HG03066 (cell line): ENCODE measurements around the gene BMS1.
"Not testable (repeated sequence)": the region's sequence is repeated elsewhere in the genome, so short reads cannot be mapped to it uniquely, and the experiment has no call there.

Experiments used
- ATAC-seq: cut with Tn5 transposase; IDR thresholded peaks from one replicate; pipeline ENCODE4 v1.9.1; 2021; ENCODE audit warnings: low read depth; ENCODE audit not compliant: unreplicated experiment

Gene BMS1

DNA sequence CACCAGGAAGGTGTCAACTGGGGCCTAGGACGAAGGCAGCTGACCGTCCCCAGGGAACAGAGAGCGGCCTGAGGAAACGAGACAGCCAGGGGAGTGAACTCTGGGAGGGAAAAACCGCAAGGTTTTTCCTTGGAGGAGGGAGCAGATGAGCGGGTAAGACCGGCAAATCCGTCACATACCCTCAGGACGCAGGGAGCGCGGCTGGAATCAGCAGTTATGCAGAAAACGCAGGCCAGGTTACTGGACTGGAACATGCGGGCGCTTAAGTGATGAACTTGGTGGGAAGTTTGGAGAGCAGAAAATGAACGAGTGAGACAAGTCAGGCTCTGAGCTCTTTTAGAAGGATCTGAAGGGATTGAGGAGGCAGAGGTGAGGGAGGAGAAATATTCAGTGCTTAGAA, 76.7 kb downstream of the BMS1 start:
- ATAC-seq: no peak

DNA sequence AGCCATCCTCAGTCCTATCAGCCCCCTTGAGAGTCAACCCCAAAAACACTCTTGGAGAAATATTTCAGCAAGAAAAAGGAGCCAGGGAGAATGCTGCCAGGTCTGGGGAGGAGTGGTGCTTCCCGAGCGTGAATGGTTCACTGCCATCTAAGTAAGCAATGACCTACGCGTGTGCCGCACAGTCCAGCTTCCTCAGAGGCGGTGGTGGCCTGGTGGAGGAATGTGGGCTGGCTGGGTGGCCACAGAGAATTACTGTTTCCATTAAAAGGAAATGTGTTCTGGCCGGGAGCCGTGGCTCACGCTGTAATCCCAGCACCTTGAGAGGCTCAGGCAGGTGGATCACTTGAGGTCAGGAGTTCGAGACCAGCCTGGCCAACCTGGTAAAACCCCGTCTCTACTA, 77.4 kb downstream of the BMS1 start:
- ATAC-seq: not testable (repeated sequence)

DNA sequence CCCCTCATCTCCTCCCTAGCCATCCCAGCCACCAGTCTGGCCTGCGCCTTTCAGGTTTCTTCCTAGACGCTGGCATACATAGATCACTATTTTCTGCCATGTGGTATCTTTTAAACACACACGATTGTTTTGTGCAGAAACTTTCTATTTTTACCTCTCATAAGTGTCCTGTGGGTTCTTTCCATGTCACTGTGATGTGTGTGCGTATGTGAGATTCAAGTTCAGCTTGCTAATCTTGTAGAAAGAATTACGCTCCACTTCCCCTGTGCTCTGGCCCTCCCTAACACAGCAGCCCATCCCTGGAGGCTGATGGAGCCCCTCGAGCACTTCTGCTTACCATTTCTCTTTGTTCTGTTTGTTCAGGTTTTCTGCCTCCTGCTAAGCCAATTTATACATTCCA, 80.2 kb downstream of the BMS1 start:
- not testable (repeated sequence) for ATAC-seq

DNA sequence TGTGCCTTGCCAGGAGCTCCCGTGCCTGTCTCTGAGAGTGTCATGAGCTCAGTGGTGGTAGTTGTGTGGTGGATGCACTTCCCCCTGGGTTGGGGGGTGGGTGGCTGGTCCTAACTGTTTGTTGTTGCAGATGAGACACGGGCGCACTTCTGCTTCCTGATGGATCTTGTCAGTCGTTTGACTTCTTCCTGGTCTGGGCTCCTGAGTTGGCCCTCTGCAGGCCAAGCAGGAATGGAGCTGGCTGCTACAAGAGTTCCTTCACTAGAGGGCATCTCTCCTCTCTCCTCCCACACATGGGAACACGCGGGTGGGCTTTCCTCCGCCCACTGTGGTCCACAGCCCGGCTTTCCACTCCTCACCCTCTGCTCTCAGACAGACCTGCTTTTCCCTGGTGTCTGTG, 82.0 kb downstream of the BMS1 start:
- no peak for ATAC-seq

DNA sequence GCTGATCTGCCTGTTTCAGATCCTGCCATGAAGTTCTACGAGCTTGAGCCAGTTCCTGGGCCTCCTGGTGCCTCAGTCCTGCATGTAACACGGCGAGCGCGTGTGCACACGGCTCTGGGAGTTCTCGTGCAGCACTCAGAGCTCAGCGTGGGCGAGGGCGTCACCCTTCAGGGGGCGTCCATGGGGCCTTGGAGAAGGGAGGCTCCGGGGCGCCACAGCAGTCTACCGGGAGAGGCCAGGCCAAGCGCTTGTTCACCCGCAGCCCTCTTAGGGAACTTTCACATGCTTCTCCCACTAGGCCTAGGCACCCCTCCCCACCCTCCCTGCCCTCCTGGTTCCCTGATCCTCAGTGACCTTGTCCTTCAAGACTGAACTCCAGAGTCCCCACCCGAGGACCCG, 83.1 kb downstream of the BMS1 start:
- ATAC-seq: no peak

DNA sequence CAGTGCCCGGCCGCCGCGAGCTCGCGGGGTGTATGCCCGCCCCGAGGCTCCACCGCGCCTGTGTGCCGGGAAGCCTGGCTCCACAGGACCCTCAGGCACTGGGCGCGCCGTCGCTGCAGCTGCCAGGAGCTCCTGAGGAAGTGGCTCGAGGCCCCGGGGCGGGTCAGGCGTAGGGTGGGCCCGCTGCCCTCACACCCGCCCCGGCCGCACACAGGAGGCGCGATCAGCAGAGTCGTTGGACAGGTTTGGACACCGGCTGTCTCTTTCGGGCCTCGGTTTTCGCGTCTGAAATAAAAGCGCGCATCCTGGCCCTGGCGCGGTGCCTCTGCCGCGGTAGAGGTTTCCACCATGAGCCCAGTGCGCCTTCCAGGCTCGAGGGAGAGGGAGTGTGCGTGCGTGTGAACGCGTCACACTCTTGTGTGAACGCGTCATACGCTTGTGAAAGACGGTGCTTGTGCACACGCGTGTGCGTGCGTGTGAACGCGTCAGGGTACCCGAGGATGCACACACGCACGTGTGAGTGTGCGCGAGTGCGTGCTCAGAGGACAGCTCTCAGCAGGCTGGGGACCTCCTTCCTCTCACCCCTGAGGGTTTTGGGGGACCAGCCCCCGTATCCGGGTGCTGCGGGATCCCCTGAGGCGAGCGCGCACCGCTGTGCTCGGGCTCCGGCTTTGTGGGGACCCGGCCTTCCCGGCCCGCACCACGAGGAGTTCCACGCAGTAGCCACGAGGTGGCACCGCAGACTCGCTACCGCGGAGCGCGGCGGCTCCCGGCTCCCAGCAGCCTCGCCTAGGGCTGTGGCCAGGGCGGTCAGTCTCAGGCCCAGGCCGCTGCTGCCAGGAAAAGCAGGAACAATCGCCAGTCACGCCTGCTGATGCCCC, 83.8 kb downstream of the BMS1 start:
- ATAC-seq: peak; percentile 54

DNA sequence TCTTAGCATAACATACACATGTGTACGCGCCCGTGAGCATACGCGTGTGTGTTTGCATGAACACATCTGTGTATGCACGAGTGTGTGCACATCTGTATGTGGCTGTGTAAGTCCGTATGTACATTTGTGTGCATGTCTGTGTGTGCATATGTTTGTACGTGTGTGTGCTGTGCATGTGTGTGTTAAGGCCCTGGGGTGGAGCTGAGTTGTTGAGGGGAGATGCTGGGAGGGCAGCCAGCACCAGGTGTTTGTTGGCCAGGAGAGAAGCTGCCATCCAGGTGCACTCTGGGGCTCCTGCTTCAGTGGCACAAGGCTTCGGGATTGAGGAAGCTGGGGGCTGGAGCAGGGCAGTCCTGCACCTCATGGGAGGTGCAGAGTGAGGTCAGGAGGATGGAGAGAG, 85.0 kb downstream of the BMS1 start:
- ATAC-seq: no peak

DNA sequence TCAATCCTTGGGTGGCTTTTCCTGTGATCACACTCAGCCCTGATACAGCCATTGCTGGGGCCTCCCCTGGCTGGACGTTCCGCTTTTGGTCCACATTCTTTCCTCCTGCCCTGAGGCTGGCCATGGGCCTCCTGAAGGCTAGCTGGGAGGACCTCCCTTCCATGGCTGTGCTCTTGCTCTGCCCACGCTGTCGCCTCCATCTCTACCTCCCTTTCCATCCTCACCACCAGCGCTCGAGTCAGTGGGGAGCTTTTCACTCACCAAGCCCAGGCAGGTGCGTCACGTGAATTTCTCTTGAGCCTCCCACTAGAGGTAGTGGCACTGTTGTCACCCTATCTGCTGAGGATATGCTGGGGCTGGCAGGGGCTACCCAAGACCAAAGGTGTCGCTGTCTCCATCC, 85.9 kb downstream of the BMS1 start:
- no peak for ATAC-seq

DNA sequence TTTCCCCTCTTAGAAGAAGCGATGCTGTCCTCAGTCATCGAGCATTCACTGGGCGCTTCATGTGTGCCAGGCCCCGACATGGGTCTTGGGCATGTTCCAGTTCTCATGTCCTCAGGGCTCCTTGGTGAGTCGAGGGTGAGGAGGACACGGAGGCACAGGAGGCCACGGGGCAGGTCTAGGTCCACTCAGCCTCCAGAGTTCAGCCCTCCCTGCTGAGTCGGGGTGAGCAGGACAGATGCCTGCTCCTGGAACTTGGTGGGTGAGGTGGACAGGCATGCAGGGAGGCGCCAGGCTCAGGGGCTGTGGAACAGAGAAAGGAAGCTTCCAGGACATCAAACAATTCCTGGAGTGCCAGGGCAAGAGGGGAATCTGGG, 87.4 kb downstream of the BMS1 start:
- ATAC-seq: no peak

DNA sequence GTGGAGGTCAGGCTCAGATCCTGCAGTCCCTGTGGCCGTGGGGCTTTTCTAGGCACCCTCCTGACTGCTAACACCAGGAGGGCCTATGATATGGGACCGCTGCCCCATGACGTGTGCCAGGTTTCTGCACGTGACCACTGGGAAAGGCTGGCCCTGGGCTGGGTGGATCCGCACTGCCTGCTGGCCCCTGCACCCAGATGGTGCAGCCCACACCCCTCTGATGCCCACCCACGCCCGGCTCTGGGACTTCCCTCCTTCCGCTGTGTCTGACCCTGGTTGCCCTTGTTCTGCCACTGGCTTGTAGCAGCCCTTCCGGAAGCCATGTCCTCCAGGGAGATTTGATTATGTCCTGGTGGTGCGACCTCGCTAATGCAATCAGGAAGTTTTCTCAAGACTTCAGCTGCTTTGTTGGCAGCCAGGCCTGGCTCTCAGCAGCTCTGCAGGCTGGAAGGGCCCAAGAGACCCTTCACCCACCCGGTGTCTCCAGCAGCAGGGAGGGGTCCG, 88.6 kb downstream of the BMS1 start:
- ATAC-seq: not testable (repeated sequence)

DNA sequence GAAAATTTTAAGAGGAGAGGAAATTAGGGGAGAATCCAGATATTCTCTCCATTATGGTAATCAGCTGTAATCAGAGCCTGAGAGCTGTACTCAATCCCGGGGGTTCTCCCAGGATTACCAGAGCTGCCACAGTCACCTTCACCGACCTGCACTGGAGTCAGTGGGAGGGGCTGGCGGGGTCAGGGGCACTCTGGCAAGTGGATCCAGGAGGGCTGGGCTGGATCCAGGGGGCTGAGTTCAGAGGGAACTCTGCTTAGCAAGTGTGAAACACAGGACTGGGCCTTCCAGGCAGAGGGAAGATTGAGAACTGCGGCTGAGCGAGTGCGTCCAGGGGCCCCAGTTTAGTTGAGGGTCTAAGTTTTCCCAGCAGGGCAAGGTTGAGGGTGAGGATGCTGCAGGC, 89.2 kb downstream of the BMS1 start:
- ATAC-seq: no peak

DNA sequence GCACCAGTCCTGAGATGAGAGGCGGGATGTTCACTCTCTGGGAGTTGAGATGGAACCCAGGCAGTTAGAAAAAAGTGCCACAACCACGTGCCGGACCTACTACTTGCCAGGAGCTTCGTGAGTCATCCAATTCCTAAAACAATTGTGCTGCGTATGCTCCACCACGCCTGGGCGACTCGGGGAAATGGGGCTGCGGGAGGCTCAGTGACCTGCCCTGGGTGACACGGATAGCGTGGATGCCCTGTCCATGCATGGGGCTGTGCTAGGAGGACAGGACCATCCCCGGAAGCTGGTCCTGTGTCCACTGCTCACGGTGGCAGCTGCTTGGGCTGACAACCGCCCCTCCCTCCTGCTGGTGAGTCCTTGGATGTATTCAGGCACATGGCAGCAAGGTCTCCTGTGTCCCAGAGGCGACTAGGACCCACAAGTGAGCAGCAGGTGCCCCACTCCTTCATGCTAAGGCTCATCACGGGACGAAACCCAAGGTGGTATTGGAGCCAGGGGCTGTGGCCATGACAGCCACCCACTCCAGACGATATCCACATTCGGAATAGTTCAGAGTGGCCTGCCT, 90.4 kb downstream of the BMS1 start:
- no peak for ATAC-seq

DNA sequence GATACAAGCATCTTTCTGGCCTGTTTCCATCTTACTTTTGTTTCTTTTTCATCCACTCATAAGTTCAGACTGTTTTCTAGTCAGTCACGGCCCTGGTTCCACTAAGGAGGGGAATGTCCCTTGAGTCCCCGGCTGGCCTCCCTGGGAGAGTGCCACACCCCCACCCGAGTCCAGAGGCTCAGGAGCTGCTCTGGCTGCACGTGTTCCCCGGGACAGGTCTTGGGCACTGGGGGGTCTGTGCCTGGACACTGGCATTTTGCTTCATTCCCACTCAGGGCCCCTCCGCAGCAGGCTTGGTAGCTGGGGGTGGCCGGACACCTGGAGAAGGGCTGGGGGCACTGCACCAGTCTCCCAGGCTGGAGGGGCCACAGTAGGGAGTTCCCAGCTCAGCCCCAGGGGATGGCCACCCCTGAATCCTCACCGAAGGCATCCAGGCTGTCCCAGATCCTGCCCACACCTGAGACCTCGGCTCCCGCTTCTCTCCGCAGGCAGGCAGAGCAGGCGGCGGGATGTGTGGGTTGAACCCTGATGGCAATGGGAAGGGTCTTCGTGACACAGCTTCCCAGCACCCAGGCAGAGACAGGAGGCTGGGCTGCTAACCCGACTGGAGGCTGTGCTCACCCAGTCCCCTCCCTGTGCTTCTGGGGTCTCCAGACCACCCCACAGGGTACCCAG, 92.3 kb downstream of the BMS1 start:
- no peak for ATAC-seq

DNA sequence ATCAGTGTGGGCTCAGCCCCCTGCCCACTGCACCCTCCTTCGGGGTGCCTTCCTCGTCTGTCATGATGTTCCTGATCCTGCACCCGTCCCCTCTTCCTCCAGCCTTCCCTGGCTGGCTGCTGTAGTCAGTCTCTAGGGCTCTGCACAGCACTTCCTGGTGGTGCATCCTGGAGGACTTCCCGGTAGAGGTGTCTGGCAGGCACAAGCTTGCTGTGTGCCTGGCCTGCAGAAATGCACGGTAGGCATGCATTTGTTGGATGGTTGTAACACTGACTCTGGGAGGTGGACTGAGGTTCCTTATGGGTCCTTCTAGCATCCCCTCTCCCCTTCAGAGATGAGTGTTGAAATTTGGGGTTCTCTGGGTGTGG, 92.8 kb downstream of the BMS1 start:
- ATAC-seq: no peak

DNA sequence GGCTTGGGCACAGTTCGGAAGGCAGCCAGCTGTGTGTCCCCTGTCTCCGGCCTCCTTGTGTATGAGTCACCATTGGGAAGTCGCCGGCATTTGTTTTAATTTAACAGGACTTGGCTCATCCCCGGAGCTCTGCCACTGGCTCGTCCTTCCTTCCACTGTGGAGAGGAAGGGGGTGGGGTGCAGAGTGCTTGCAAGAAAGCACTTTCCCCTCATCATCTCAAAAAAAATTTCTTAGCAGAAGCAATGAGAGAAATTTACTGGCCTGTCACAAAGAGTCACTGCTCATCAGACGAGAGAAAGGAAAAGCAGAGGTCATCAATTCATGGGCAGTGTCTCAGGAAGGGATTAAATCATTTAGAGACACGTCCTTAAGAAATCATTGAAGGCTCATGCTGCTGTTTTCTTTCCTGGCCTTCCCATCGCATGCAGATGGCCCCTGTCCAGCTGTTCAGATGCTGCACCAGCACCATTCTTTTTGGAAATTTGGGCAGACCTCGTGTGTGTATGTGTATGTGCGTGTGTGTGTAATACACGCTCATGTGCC, 93.3 kb downstream of the BMS1 start:
- no peak for ATAC-seq

DNA sequence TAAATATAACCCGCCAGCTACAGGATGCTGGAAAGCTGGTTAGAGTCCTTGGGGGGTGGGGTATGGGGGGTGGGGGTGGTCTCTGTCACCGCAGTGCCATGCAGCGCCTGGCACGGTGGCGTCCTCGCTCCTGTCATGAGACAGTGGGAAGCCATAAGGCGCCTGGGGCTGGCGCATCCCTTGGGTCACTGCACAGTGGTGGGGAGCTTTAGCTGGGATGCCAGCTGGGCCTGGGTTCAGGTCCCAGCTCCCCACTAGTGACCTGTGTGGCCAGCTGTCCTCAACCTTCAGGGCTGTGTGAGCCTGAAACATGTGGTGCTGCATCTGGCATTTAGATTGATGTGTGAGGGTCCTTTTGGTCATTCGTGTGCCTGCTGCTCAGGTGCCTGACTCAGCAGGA, 93.9 kb downstream of the BMS1 start:
- ATAC-seq: no peak

DNA sequence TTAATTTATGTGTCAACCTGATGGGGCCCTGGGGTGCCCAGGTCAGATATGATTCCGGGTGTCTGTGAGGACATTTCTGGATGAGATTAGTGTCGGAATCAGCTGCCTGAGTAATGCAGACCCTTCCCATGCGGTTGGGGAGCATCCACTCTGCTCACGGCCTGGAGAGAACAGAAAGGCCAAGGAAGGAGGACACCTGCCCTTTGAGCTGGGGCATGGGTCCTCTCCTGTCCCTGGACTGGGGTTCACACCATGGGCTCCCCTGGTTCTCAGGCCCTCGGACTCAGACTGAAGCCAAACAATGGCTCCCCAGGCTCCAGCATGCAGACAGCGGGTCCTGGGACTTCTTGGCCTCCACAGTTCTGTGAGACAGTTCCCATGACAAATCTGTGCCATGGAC, 94.3 kb downstream of the BMS1 start:
- ATAC-seq: no peak

DNA sequence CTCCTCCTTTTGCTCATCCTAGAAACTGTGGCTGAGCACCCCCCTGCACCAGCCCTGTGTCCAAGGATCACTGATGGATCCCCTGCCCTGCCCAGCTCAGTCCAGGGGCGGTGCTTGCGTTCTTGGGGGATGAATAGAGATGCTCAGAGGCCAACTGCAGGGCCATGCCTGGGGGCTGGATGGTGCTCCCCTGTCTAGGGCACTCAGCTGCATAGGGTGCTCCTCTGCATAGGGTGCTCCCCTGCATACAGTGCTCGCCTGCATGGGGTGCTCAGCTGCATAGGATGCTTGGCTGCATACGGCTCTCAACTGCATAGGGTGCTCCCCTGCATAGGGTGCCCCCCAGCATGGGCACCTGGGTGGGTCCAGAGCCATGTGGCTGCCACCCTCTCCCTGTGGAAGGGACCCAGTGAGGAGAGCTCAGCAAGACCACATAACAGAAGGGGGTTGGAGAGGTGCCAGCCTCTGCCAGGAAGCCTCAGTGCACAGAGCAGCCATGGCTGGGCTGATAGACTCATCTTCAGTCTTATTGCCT, 95.0 kb downstream of the BMS1 start:
- no peak for ATAC-seq

DNA sequence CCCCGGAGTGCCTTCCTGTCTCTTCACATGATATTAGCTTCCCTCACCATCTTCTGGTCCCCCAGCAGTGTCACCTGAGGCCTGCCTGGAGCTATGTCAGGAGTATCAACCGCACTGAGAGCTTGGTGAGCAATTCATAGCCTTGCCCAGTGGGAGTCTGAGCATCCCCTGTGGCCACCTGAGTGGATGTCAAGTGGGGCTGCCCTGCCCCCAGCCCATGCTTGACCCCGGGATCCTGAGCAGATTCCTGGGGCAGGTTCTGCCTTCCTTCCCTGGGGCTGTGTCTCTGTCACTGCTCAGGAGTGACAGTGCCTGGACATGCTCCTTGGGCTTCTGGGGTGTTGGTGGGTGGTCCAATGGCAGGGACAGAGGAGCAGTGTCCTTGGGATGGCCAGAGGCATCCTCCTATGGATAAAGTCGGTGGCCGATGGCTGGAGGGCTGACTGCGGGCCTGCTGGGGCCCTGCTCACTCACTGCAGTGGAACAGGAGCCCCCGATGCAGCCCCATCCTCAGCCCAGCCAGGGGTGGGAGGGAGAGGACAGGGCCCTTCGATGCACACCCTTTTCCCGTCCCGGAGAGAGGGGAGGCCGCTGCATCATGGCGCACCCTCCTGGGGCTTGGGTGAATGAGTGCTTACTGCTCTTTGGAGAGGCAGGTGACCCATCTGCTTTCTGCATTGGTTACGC, 95.7 kb downstream of the BMS1 start:
- ATAC-seq: no peak

DNA sequence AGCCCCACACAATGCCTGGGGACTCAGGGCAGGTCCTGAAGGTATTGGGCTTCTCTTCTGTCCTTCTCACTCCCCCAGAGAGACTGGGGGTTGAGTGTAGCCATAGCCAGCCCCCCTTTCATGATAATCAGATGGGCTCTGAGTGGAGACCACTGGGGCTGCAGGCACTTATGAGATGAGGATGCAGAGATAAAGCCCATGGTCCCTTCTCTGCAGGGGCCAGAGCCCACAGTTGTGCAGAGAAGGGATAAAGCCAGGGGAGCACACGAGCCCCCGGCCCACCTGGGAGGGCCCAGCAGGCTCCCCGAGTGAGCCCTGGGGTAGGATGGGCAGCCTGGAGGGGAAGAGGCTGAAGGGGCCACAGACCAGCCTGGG, 96.2 kb downstream of the BMS1 start:
- ATAC-seq: no peak
